A549 treated with AZD9567 at 1 μM for 4 hours (cell line): ENCODE results near the gene ANXA7. TPM values are rescaled to one million over a fixed set of nuclear protein-coding genes. Genes with fewer than 3 reads are reported as not detected.

Source experiments
- total RNA-seq: library from RNA; stranded (reverse); fragments of 200-300 nt; extraction: Qiagen RNA extraction; gene quantifications from 5 replicates; pipeline ENCODE4 v1.2.3, GENCODE V29; 2022; ENCODE audit not compliant: insufficient read depth

ANXA7 gene
- 111 to 126 TPM (median 116 TPM) in 5 replicates for total RNA-seq

GRCh38 chr10:73413528-73414229, at the start of gene ANXA7:
Gene ANXA7 (minus strand): TSS chr10:73414058. CDS start chr10:73400856, 13,202 bp downstream.

GRCh38 chr10:73433538-73433867, 19.6 kb upstream of the ANXA7 start, which contains the start of gene MSS51:
Gene MSS51 (minus strand): TSS chr10:73433561. CDS start chr10:73428284, 5,277 bp downstream.

GRCh38 chr10:73358331-73359279, 55.3 kb downstream of the ANXA7 start, which contains the start of gene CFAP70:
Gene CFAP70 (minus strand): TSS chr10:73358864. CDS start chr10:73354796, 4,068 bp downstream.

Other genes with a start within 250 kb of the ANXA7 start
- 22.9 to 28.4 TPM (median 25.5 TPM) in 5 replicates for gene ECD, start 246.1 kb downstream of the ANXA7 start, total RNA-seq
- 7.8 to 11.5 TPM (median 8.6 TPM) in 5 replicates for gene FAM149B1, start 245.9 kb downstream of the ANXA7 start, total RNA-seq
- gene DNAJC9, start 166.8 kb downstream of the ANXA7 start, total RNA-seq, result 53.7 to 56.0 TPM (median 54.8 TPM) in 5 replicates
- gene MRPS16, start 161.4 kb downstream of the ANXA7 start, total RNA-seq, result 94.5 to 186 TPM (median 178 TPM) in 5 replicates
- gene CFAP70, start 55.2 kb downstream of the ANXA7 start, total RNA-seq, result 0.17 to 0.28 TPM (median 0.24 TPM) in 4 of 5 replicates, not detected in the other
- 0.48 to 0.65 TPM (median 0.59 TPM) in 4 of 5 replicates, not detected in the other for gene MSS51, start 19.5 kb upstream of the ANXA7 start, total RNA-seq
- 15.3 to 19.4 TPM (median 17.4 TPM) in 5 replicates for gene PPP3CB, start 82.0 kb upstream of the ANXA7 start, total RNA-seq
- gene USP54, start 177.3 kb upstream of the ANXA7 start, total RNA-seq, result 9.7 to 13.1 TPM (median 12.0 TPM) in 5 replicates
- gene MYOZ1, start 227.4 kb upstream of the ANXA7 start, total RNA-seq, result 0.05 TPM in 1 of 5 replicates, not detected in the others
- gene SYNPO2L, start 242.0 kb upstream of the ANXA7 start, total RNA-seq, result 0.01 TPM in 1 of 5 replicates, not detected in the others